ENCODE measurements around the gene WDR93.

- no peak for TF ChIP-seq CTCF (conservative IDR thresholded peaks at IDR 0.05; ENCODE audit: low read length)
- TF ChIP-seq EZH2phosphoT487 (IDR thresholded peaks at IDR 0.05; ENCODE audit: borderline replicate concordance, low read depth, low read length), result no peak
Observed at GRCh38 chr15:89645680-89646079, 44.9 kb upstream of the WDR93 start.

All from OCI-LY7 (cell line).